RPMI7951 (cell line): ENCODE data around the gene TNS1. TPM values are rescaled to one million over a fixed set of nuclear protein-coding genes. Genes with fewer than 3 reads are reported as not detected.
A peak's percentile ranks its signal among the peaks of the same experiment; 100 is the strongest.

ENCODE experiments used
- DNase-seq: peaks from one replicate; pipeline ENCODE4 v3.0.0-alpha.2; 2012; ENCODE audit warnings: low read depth
- total RNA-seq: library from RNA; depleted of rRNA; stranded (reverse); fragments of >200 nt; shearing (Covaris generic); gene quantifications from 2 replicates; pipeline ENCODE4 v1.2.3, GENCODE V29; 2014

Gene TNS1
- total RNA-seq, 1 experiment from 2014 or later = 2.5 TPM

DNA sequence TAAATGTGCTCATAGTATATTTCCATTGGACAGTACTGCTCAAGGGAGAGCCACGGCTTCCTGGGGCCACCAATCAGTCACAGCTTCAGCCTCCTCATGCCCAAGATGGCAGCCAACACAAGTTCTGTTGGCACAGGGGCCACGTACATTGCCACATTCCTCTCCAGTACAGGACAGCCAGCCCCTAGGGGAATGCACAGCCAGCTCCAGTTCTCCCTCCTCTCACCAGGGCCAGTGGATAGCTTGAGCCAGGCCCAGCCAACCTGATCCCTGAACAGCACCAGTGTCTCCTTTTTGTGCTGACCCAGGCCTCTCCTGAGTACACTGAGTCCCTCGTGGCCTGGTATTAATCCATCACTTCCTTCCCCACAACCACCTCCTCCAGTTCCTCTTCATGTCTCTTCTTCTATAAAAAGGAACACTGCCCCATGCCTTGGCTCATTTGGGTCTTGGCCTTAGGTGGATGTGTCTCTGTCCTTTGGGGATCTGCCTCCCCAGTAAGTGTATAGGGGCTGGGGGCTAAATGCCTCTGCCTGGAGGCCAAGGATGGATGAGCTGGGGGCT lies 168.7 kb downstream of the TNS1 start:
- DNase-seq = no peak

DNA sequence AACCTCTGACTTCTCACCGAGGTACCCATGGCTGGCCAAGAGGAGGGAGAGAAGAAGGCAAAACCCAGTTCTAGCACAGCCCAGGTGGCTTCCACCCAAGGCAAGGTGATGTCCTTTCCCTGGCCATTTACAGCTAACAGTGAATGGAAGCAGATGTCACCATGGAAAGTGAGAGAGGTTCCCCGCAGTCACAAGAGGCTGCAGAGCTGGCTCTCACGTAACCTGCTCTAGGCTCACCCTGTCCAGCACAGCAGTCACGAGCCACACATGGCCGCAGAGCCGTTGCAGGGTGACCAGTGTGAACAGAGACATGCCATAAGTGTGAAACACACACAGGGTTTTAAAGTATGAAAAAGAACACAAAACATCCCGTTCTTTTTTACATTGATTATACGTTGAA lies 169.4 kb downstream of the TNS1 start:
- DNase-seq = no peak

- no peak for DNase-seq
These were observed 169.8 kb downstream of the TNS1 start for GRCh38 chr2:217832987-217833386.

GRCh38 chr2:217832115-217832514 lies 170.7 kb downstream of the TNS1 start:
- DNase-seq = no peak

GRCh38 chr2:217831306-217831705 lies 171.5 kb downstream of the TNS1 start:
- no peak for DNase-seq

GRCh38 chr2:217830807-217831206 lies 172.0 kb downstream of the TNS1 start:
- no peak for DNase-seq

- no peak for DNase-seq
These were observed 172.7 kb downstream of the TNS1 start for GRCh38 chr2:217830061-217830460.

GRCh38 chr2:217829420-217829819 lies 173.4 kb downstream of the TNS1 start:
- DNase-seq = no peak

DNA sequence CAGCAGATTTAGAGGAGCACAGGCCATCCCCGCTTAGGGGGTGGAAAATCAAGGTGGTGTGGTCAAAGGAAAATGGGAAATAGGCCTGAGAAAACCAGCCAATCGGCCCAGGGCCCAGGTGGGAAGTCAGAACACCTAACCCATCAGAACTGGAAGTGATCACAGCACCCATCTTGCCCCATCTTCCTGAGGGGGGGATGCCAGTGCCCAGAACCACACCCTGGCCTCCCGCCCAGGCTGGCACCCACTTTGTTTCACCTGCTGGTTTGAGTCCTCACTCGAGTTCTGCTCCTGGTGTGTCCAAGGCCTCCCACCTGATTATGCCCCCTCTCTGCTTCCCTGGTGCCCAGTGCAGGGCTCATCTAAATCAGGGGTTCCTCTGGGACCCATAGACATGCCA lies 174.5 kb downstream of the TNS1 start:
- no peak for DNase-seq

DNA sequence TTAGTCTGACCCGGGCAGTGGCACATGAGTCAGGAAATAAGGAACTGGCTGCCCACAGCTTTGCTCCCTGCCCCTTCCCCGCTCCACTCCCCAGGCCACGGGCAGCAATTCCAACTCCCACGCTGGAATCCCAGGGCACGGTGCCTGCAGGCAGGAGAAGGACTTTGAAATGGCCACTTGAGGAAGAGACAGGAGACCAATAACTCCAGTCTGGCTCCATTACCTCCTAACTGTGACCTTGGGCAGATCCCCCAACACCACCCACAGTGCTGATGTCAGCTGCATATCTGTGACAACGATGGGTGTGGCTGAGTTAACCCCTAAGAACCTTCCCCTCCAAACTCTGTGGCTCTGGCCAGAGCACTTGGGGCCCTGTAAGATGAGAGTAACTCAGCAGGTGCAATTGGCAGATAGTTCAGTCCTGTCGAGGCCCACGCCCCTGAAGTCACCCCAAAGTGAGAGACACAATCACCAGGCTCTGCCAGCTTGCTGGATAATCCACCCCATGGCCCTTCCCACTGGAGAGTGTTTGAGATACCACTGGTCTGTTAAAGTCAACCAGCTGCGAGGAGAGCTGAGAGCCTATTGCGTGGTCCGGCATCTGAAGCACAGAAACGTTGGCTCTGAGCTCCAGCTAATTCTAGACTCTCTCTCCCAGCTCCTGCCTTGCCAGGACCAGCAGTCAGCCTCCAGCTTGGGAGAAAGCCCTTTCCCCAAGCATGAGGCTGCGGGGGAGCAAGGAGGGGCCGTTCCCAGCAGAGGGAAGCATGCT lies 175.2 kb downstream of the TNS1 start:
- peak; percentile 28 for DNase-seq

DNA sequence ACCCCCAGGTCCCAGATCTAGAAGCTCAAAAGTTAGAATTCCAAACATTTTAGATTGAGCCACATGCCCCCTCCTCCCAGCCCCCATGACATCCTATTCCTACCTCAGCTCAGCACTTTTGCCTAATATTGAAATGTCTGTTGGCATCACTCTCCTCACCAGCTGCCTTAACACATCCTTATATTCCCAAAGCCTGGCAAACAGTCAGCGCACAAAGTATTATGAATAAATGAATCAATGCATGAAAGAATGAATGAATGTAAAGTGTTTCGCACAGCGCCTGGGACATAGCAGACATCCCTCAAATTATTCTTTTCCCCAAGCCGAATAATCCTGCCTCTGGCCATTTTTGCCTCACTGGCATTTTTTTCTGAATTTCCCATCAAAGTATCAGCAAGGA lies 175.8 kb downstream of the TNS1 start:
- no peak for DNase-seq

GRCh38 chr2:217826520-217826919 lies 176.3 kb downstream of the TNS1 start:
- DNase-seq = no peak

DNA sequence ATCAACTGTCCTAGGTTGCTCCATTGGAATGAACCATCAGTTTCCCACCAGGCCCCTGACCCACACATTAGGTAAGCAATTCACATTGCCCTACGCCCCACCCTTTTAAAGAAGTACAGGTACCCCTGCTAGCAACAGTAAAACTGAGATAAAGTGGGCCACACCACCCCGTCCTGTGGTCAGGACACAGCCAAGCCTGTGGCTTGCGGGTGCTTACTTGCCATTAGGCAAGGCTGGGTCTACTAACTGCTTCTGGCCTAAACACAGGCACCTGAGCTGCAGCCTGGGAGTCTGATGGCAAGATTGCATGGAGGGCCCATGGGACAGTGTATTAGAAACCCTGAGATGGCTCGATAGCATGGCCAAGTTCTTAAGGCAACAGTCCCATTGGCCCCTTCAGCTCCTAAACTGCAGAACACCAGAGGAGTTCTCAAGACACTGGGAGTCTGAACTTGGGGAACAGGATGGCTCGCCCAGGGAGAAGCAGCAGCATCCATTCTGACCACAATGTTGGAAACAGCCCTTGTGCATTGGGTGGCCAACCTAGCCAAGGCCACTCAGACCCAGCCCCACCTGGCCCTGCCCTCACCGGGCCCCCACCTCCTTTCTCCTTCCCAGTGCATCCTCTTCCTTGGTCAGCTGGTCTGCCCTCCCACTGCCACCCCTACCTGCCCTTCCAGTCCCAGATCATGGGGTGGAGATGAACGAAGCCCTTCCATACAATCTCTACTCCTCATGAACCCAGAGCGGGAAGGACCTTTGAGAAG lies 177.1 kb downstream of the TNS1 start:
- DNase-seq = no peak

- DNase-seq = no peak
These were observed 178.6 kb downstream of the TNS1 start for GRCh38 chr2:217824223-217824622.

- DNase-seq = no peak
These were observed 179.2 kb downstream of the TNS1 start for GRCh38 chr2:217823626-217824025.

DNA sequence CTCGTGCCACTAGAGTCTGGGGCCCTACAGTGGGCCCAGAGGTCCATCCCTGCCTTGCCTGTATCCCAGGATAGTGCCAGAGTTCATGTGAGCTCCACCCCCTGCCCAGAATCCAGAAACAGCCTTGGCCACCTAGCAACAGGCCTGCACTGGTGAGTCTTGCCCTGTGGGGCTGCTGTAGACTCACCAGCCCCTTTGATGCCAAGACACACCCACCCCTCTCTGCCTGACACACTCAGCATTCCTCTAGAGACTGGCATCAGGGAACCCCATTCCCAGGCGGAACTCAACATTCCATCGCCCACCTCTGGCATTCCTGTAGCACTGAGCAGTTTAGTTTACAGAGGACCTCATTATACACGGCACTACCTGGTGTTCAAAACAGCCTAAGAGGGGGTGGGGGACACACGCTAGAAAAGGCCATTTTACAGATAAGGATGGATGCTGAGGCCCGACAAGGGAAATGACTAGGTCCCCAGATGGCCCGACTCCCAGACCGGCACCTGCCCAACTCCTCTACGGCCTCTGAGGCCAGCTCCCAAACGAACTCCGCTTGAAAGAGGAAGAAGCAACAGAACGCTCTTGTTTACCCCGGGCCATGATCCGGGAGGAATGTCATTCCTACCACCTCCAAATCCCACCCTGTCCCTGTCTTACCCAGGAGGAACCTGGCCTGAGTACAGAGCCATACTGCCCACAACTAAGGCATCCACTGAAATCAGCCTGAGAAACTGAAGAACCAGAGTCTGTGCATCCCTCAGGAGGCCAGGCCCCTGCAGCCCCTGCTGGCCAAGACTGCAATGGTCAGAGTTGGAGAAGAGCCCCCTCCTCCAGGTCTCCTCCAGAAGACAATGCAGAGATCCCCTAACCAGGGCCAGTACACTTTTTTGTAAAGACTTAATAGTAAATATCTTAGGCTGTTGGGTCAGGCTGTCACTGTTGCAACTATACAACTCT lies 180.2 kb downstream of the TNS1 start:
- no peak for DNase-seq

- no peak for DNase-seq
These were observed 181.2 kb downstream of the TNS1 start for GRCh38 chr2:217821536-217822147.

GRCh38 chr2:217820904-217821303 lies 181.9 kb downstream of the TNS1 start:
- no peak for DNase-seq

- DNase-seq = no peak
These were observed 182.5 kb downstream of the TNS1 start for GRCh38 chr2:217820091-217820819.

GRCh38 chr2:217818293-217818850 lies 184.4 kb downstream of the TNS1 start:
- DNase-seq = no peak
